Measurements from ENCODE around the gene TMEM131.

TMEM131 gene

GRCh38 chr2:97796465-97797126 lies 199.2 kb downstream of the TMEM131 start:
- Histone ChIP-seq H3K9me3 (ENCODE audit: control insufficient read depth, low read length) (no peaks in the 10 kb centered on the region), H3K27me3 (ENCODE audit: control insufficient read depth, insufficient read depth, low read length) (no peaks in the 10 kb centered on the region), H3K9ac (ENCODE audit: low read length) (no peak overlapping the region), H3K4me3 (ENCODE audit: low read length) (no peak overlapping the region), H3K4me1 (ENCODE audit: control insufficient read depth, insufficient read depth, low read length) (no peaks in the 10 kb centered on the region), H3K36me3 (ENCODE audit: control insufficient read depth, insufficient read depth, low read length) (peaks cover 8% of the 10 kb centered on the region)

GRCh38 chr2:97792416-97792815 lies 203.3 kb downstream of the TMEM131 start:
- no peaks in the 10 kb centered on the region for H3K9me3 ChIP-seq (ENCODE audit: control insufficient read depth, low read length)
- no peaks in the 10 kb centered on the region for H3K4me1 ChIP-seq (ENCODE audit: control insufficient read depth, insufficient read depth, low read length)
- H3K27me3 ChIP-seq (ENCODE audit: control insufficient read depth, insufficient read depth, low read length), result no peaks in the 10 kb centered on the region
- H3K9ac ChIP-seq (ENCODE audit: low read length), result no peak overlapping the region
- no peak overlapping the region for H3K4me3 ChIP-seq (ENCODE audit: low read length)
- peaks cover 17% of the 10 kb centered on the region for H3K36me3 ChIP-seq (ENCODE audit: control insufficient read depth, insufficient read depth, low read length)

GRCh38 chr2:97788986-97789644 lies 206.6 kb downstream of the TMEM131 start:
- Histone ChIP-seq H3K9ac (ENCODE audit: low read length) (no peak overlapping the region), H3K4me1 (ENCODE audit: control insufficient read depth, insufficient read depth, low read length) (no peaks in the 10 kb centered on the region), H3K27me3 (ENCODE audit: control insufficient read depth, insufficient read depth, low read length) (no peaks in the 10 kb centered on the region), H3K4me3 (ENCODE audit: low read length) (no peak overlapping the region), H3K36me3 (ENCODE audit: control insufficient read depth, insufficient read depth, low read length) (peaks cover 17% of the 10 kb centered on the region), H3K9me3 (ENCODE audit: control insufficient read depth, low read length) (no peaks in the 10 kb centered on the region)

GRCh38 chr2:97785818-97786217 lies 209.9 kb downstream of the TMEM131 start:
- H3K27me3 ChIP-seq (ENCODE audit: control insufficient read depth, insufficient read depth, low read length), result no peaks in the 10 kb centered on the region
- H3K36me3 ChIP-seq (ENCODE audit: control insufficient read depth, insufficient read depth, low read length), result peaks cover 6% of the 10 kb centered on the region
- no peak overlapping the region for H3K4me3 ChIP-seq (ENCODE audit: low read length)
- peaks cover 4% of the 10 kb centered on the region for H3K4me1 ChIP-seq (ENCODE audit: control insufficient read depth, insufficient read depth, low read length)
- H3K9me3 ChIP-seq (ENCODE audit: control insufficient read depth, low read length), result no peaks in the 10 kb centered on the region
- H3K9ac ChIP-seq (ENCODE audit: low read length), result no peak overlapping the region

- H3K27me3 ChIP-seq (ENCODE audit: control insufficient read depth, insufficient read depth, low read length), result no peaks in the 10 kb centered on the region
- H3K9ac ChIP-seq (ENCODE audit: low read length), result no peak overlapping the region
- peaks cover 11% of the 10 kb centered on the region for H3K36me3 ChIP-seq (ENCODE audit: control insufficient read depth, insufficient read depth, low read length)
- H3K4me1 ChIP-seq (ENCODE audit: control insufficient read depth, insufficient read depth, low read length), result peaks cover 4% of the 10 kb centered on the region
- H3K9me3 ChIP-seq (ENCODE audit: control insufficient read depth, low read length), result no peaks in the 10 kb centered on the region
- no peak overlapping the region for H3K4me3 ChIP-seq (ENCODE audit: low read length)
Observed at GRCh38 chr2:97784953-97785352, 210.8 kb downstream of the TMEM131 start.

GRCh38 chr2:97781981-97782380 lies 213.8 kb downstream of the TMEM131 start:
- Histone ChIP-seq H3K36me3 (ENCODE audit: control insufficient read depth, insufficient read depth, low read length) (peaks cover 5% of the 10 kb centered on the region), H3K4me3 (ENCODE audit: low read length) (no peak overlapping the region), H3K4me1 (ENCODE audit: control insufficient read depth, insufficient read depth, low read length) (peaks cover 4% of the 10 kb centered on the region), H3K9me3 (ENCODE audit: control insufficient read depth, low read length) (no peaks in the 10 kb centered on the region), H3K9ac (ENCODE audit: low read length) (no peak overlapping the region), H3K27me3 (ENCODE audit: control insufficient read depth, insufficient read depth, low read length) (no peaks in the 10 kb centered on the region)

GRCh38 chr2:97779141-97779540 lies 216.6 kb downstream of the TMEM131 start:
- Histone ChIP-seq H3K9me3 (ENCODE audit: control insufficient read depth, low read length) (no peaks in the 10 kb centered on the region), H3K9ac (ENCODE audit: low read length) (no peak overlapping the region), H3K4me3 (ENCODE audit: low read length) (no peak overlapping the region), H3K27me3 (ENCODE audit: control insufficient read depth, insufficient read depth, low read length) (no peaks in the 10 kb centered on the region), H3K36me3 (ENCODE audit: control insufficient read depth, insufficient read depth, low read length) (peaks cover 5% of the 10 kb centered on the region), H3K4me1 (ENCODE audit: control insufficient read depth, insufficient read depth, low read length) (peaks cover 4% of the 10 kb centered on the region)

- H3K4me3 ChIP-seq (ENCODE audit: low read length), result no peak overlapping the region
- H3K9ac ChIP-seq (ENCODE audit: low read length), result no peak overlapping the region
- H3K36me3 ChIP-seq (ENCODE audit: control insufficient read depth, insufficient read depth, low read length), result no peaks in the 10 kb centered on the region
- no peaks in the 10 kb centered on the region for H3K4me1 ChIP-seq (ENCODE audit: control insufficient read depth, insufficient read depth, low read length)
- no peaks in the 10 kb centered on the region for H3K27me3 ChIP-seq (ENCODE audit: control insufficient read depth, insufficient read depth, low read length)
- no peaks in the 10 kb centered on the region for H3K9me3 ChIP-seq (ENCODE audit: control insufficient read depth, low read length)
Observed at GRCh38 chr2:97775074-97775473, 220.7 kb downstream of the TMEM131 start.

GRCh38 chr2:97774425-97774824 lies 221.3 kb downstream of the TMEM131 start:
- Histone ChIP-seq H3K9me3 (ENCODE audit: control insufficient read depth, low read length) (no peaks in the 10 kb centered on the region), H3K36me3 (ENCODE audit: control insufficient read depth, insufficient read depth, low read length) (no peaks in the 10 kb centered on the region), H3K9ac (ENCODE audit: low read length) (no peak overlapping the region), H3K27me3 (ENCODE audit: control insufficient read depth, insufficient read depth, low read length) (no peaks in the 10 kb centered on the region), H3K4me3 (ENCODE audit: low read length) (no peak overlapping the region), H3K4me1 (ENCODE audit: control insufficient read depth, insufficient read depth, low read length) (no peaks in the 10 kb centered on the region)

- Histone ChIP-seq H3K27me3 (ENCODE audit: control insufficient read depth, insufficient read depth, low read length) (no peaks in the 10 kb centered on the region), H3K9me3 (ENCODE audit: control insufficient read depth, low read length) (no peaks in the 10 kb centered on the region), H3K9ac (ENCODE audit: low read length) (no peak overlapping the region), H3K36me3 (ENCODE audit: control insufficient read depth, insufficient read depth, low read length) (no peaks in the 10 kb centered on the region), H3K4me3 (ENCODE audit: low read length) (no peak overlapping the region), H3K4me1 (ENCODE audit: control insufficient read depth, insufficient read depth, low read length) (peaks cover 16% of the 10 kb centered on the region)
Observed at GRCh38 chr2:97770445-97770844, 225.3 kb downstream of the TMEM131 start.

GRCh38 chr2:97769711-97770110 lies 226.0 kb downstream of the TMEM131 start:
- H3K4me1 ChIP-seq (ENCODE audit: control insufficient read depth, insufficient read depth, low read length), result peaks cover 16% of the 10 kb centered on the region
- no peak overlapping the region for H3K9ac ChIP-seq (ENCODE audit: low read length)
- no peak overlapping the region for H3K4me3 ChIP-seq (ENCODE audit: low read length)
- no peaks in the 10 kb centered on the region for H3K9me3 ChIP-seq (ENCODE audit: control insufficient read depth, low read length)
- no peaks in the 10 kb centered on the region for H3K36me3 ChIP-seq (ENCODE audit: control insufficient read depth, insufficient read depth, low read length)
- H3K27me3 ChIP-seq (ENCODE audit: control insufficient read depth, insufficient read depth, low read length), result no peaks in the 10 kb centered on the region

- H3K36me3 ChIP-seq (ENCODE audit: control insufficient read depth, insufficient read depth, low read length), result no peaks in the 10 kb centered on the region
- no peaks in the 10 kb centered on the region for H3K27me3 ChIP-seq (ENCODE audit: control insufficient read depth, insufficient read depth, low read length)
- H3K4me3 ChIP-seq (ENCODE audit: low read length), result no peak overlapping the region
- H3K9ac ChIP-seq (ENCODE audit: low read length), result no peak overlapping the region
- H3K4me1 ChIP-seq (ENCODE audit: control insufficient read depth, insufficient read depth, low read length), result peaks cover 16% of the 10 kb centered on the region
- no peaks in the 10 kb centered on the region for H3K9me3 ChIP-seq (ENCODE audit: control insufficient read depth, low read length)
Observed at GRCh38 chr2:97769308-97769707, 226.4 kb downstream of the TMEM131 start.
